GM12878 (cell line): ENCODE data around the gene TBXAS1.

Source experiments
- BACH1 ChIP-seq: fragments of 450-650 bp; IDR thresholded peaks from 2 replicates; pipeline ENCODE4 v1.6.1; 2017; ENCODE audit warnings: mild to moderate bottlenecking, borderline replicate concordance
- BCLAF1 ChIP-seq: fragments of 450-650 bp; IDR thresholded peaks from 2 replicates; pipeline ENCODE4 v1.6.1; 2017; ENCODE audit warnings: antibody characterized with exemption, mild to moderate bottlenecking, moderate library complexity
- BHLHE40 ChIP-seq, 2 experiments: fragments of 450-650 bp in 1 of 2; IDR thresholded peaks; 2 replicates each; pipeline ENCODE4 v1.6.1; 2011 to 2017; ENCODE audit warnings: low read depth in 2 of 2, borderline replicate concordance in 1 of 2, improper control_type of control experiment in 1 of 2, low read length in 1 of 2, mild to moderate bottlenecking in 1 of 2
- CREB1 ChIP-seq: IDR thresholded peaks from 2 replicates; pipeline ENCODE4 v1.6.1; 2012; ENCODE audit warnings: low read depth, mild to moderate bottlenecking, inconsistent platforms
- CTCF ChIP-seq, 3 experiments: IDR thresholded peaks in 2 of 3; conservative IDR thresholded peaks in 1 of 3; 2 replicates each; pipeline ENCODE4 v1.5.1; 2011; ENCODE audit warnings: low read depth in 3 of 3, low read length in 3 of 3, mild to moderate bottlenecking in 3 of 3, control low read depth in 2 of 3, moderate library complexity in 2 of 3, inconsistent platforms in 1 of 3, mixed read lengths in 1 of 3; ENCODE audit not compliant: control insufficient read depth in 2 of 3, insufficient read depth in 1 of 3; ENCODE audit errors: extremely low read depth in 1 of 3
- DPF2 ChIP-seq: fragments of 450-650 bp; IDR thresholded peaks from 2 replicates; pipeline ENCODE4 v1.6.1; 2017; ENCODE audit warnings: mild to moderate bottlenecking
- MEF2B ChIP-seq: fragments of 450-650 bp; IDR thresholded peaks from 2 replicates; pipeline ENCODE4 v1.6.1; 2018; ENCODE audit warnings: mild to moderate bottlenecking, moderate library complexity; ENCODE audit not compliant: partially characterized antibody, poor library complexity, severe bottlenecking
- RAD21 ChIP-seq: IDR thresholded peaks from 2 replicates; pipeline ENCODE4 v1.6.1; 2011; ENCODE audit warnings: mild to moderate bottlenecking, low read depth, low read length, moderate library complexity; ENCODE audit not compliant: insufficient read depth
- SMARCA5 ChIP-seq: fragments of 450-650 bp; IDR thresholded peaks from 2 replicates; pipeline ENCODE4 v1.6.1; 2017; ENCODE audit warnings: mild to moderate bottlenecking
- SUZ12 ChIP-seq: fragments of 200-600 bp; sonication (generic); IDR thresholded peaks from one replicate; pipeline ENCODE4 v1.6.1; 2018; ENCODE audit warnings: antibody characterized with exemption, mild to moderate bottlenecking; ENCODE audit not compliant: unreplicated experiment

- TF ChIP-seq SMARCA5 = no peak
- TF ChIP-seq CTCF (IDR thresholded peaks at IDR 0.05 in 2 of 3, conservative IDR thresholded peaks at IDR 0.05 in 1 of 3; ENCODE audit: control insufficient read depth in 2 of 3, extremely low read depth in 1 of 3, insufficient read depth in 1 of 3, low read depth in 3 of 3, low read length in 3 of 3) = no peak
- no peak for TF ChIP-seq CREB1
- no peak for TF ChIP-seq BHLHE40 (IDR thresholded peaks at IDR 0.05; ENCODE audit: borderline replicate concordance in 1 of 2, low read depth in 2 of 2, low read length in 1 of 2)
- TF ChIP-seq BACH1 = no peak
- TF ChIP-seq MEF2B = peak; percentile 42
- 0 out of 2 replicates have a peak, but pooled peaks have one; percentile 7 for TF ChIP-seq RAD21
- TF ChIP-seq BCLAF1 = no peak
- TF ChIP-seq SUZ12 = no peak
- no peak; the same call in 1 of the 2 replicates for TF ChIP-seq DPF2
Observed at GRCh38 chr7:139916717-139917395, 87.8 kb downstream of the TBXAS1 start.
